HG02973 (cell line): ENCODE measurements around the gene ARHGAP25.

Source experiments
- ATAC-seq: cut with Tn5 transposase; IDR thresholded peaks from one replicate; pipeline ENCODE4 v1.9.1; 2021; ENCODE audit warnings: moderate library complexity; ENCODE audit not compliant: unreplicated experiment

Gene ARHGAP25

GRCh38 chr2:68716604-68717304 is 17.9 kb upstream of the ARHGAP25 start:
- no peak for ATAC-seq

- no peak for ATAC-seq
Measured at GRCh38 chr2:68717305-68717661, 17.3 kb upstream of the ARHGAP25 start.

GRCh38 chr2:68719912-68720311 is 14.7 kb upstream of the ARHGAP25 start:
- ATAC-seq, result no peak

GRCh38 chr2:68720665-68721064 is 13.9 kb upstream of the ARHGAP25 start:
- ATAC-seq, result no peak

GRCh38 chr2:68721482-68722101 is 13.0 kb upstream of the ARHGAP25 start:
- ATAC-seq, result peak; percentile 56

GRCh38 chr2:68722712-68723111 is 11.9 kb upstream of the ARHGAP25 start:
- no peak for ATAC-seq

GRCh38 chr2:68723181-68723580 is 11.4 kb upstream of the ARHGAP25 start:
- ATAC-seq, result no peak

GRCh38 chr2:68726100-68726499 is 8.5 kb upstream of the ARHGAP25 start:
- ATAC-seq, result no peak

- peak; percentile 95 for ATAC-seq
Measured at GRCh38 chr2:68726608-68727367, 7.8 kb upstream of the ARHGAP25 start.

GRCh38 chr2:68727683-68728375 is 6.8 kb upstream of the ARHGAP25 start:
- ATAC-seq, result no peak

GRCh38 chr2:68730828-68731227 is 3.8 kb upstream of the ARHGAP25 start:
- ATAC-seq, result no peak

GRCh38 chr2:68732036-68732932 is 2.3 kb upstream of the ARHGAP25 start:
- no peak for ATAC-seq

GRCh38 chr2:68733365-68733764 is 1.2 kb upstream of the ARHGAP25 start:
- no peak for ATAC-seq

GRCh38 chr2:68734176-68734575 is 435 bp upstream of the ARHGAP25 start:
- no peak for ATAC-seq

GRCh38 chr2:68736086-68736485 is 1.5 kb downstream of the ARHGAP25 start:
- ATAC-seq, result no peak

GRCh38 chr2:68737711-68738110 is 3.1 kb downstream of the ARHGAP25 start:
- ATAC-seq, result peak; percentile 44

GRCh38 chr2:68738906-68739594 is 4.4 kb downstream of the ARHGAP25 start:
- ATAC-seq, result no peak

GRCh38 chr2:68739595-68740399 is 5.2 kb downstream of the ARHGAP25 start:
- ATAC-seq, result no peak

- no peak for ATAC-seq
Measured at GRCh38 chr2:68740400-68740914, 5.8 kb downstream of the ARHGAP25 start.
